Pancreas (tissue), 10 donors: ENCODE data around the gene DSC3. TPM values are rescaled to one million over a fixed set of nuclear protein-coding genes. Genes with fewer than 3 reads are reported as not detected.

Experiments used
- ATAC-seq, 4 donors: fragments of 200-7000 bp; cut with Tn5 transposase; one replicate each; pipeline versions ENCODE4 v1.8.0 to v1.9.1; 2020; ENCODE audit warnings: mild to moderate bottlenecking in 4 of 4, moderate library complexity in 4 of 4
- DNase-seq, 6 donors: peaks; one replicate each; pipeline ENCODE4 v3.0.0-alpha.2; 2020
- FAIRE-seq: peaks from 2 replicates; lab custom pipeline; 2012; peaks lifted over from hg19 to GRCh38; lab: Jason Lieb, UNC
- H3K27ac ChIP-seq, 4 donors: fragments of 200-600 bp; sonication (generic); 1 replicate in 3 of 4; 2 replicates in 1 of 4; pipeline versions ENCODE4 v1.5.0 to v1.8.0; 2020
- H3K27me3 ChIP-seq, 4 donors: fragments of 200-600 bp; one replicate each; pipeline ENCODE4 v1.8.0; 2021
- H3K36me3 ChIP-seq, 3 donors: fragments of 200-600 bp; sonication (generic) in 1 of 3; one replicate each; pipeline versions ENCODE4 v1.5.0 to v1.8.0; 2020 to 2021
- H3K4me1 ChIP-seq, 3 donors: fragments of 200-600 bp; one replicate each; pipeline ENCODE4 v1.8.0; 2021
- H3K4me3 ChIP-seq, 4 donors: fragments of 200-600 bp; sonication (generic) in 2 of 4; one replicate each; pipeline versions ENCODE4 v1.5.0 to v1.8.0; 2020 to 2021
- H3K9me3 ChIP-seq, 4 donors: fragments of 200-600 bp; one replicate each; pipeline ENCODE4 v1.8.0; 2021
- CTCF ChIP-seq, 4 donors: fragments of 200-600 bp; sonication (generic) in 3 of 4; IDR thresholded peaks; one replicate each; pipeline versions ENCODE4 v1.5.0 to v1.8.0; 2021; ENCODE audit warnings: antibody characterized with exemption in 4 of 4
- WGBS, 2 donors: extraction: QIAGEN DNeasy Blood & Tissue Kit; methylation state at CpG; one replicate each; pipeline ENCODE4 v1.1.7; 2013; 5-methylcytosine and 5-hydroxymethylcytosine counted together
- intact Hi-C, 3 donors: fragments of 100-400 bp; cut with DNase I; formaldehyde crosslinking; loops; one replicate each; pipeline versions ENCODE4 v1.11.1 to v1.14.2; 2022
- polyA plus RNA-seq, 2 donors: library from polyadenylated mRNA; stranded (reverse); fragments of 200-250 nt; gene quantifications; one replicate each; pipeline ENCODE4 v1.2.3, GENCODE V29; 2013
- total RNA-seq, 6 donors: library from RNA; stranded (reverse); fragmentation: NEBNext Ultra II Directional in 4 of 6; extraction: Animal tissue kit (Norgen Biotek cat#: 25700) in 4 of 6; gene quantifications; one replicate each; pipeline versions ENCODE4 v1.2.1 to v1.2.4, GENCODE V29; 2021 to 2023
- donor health status: healthy with polysubstance abuse.
- donor health status: DM: no; HTN: no; CAD: no; lungs with moderate emphysema.
- donor health status: DM: no; HTN: no; CAD: no.
- donor health status: control.
- donor health status: control.
- donor health status: Bipolar disorder and iron deficiency.
- donor health status: DM: yes; HTN: yes; CAD: no.
- donor health status: DM: no; HTN: no; CAD: no.
- donor health status: DM: no; HTN: no; CAD: no.
- donor health status: DM: yes; HTN: yes; CAD: no.

DSC3 gene
- total and polyA plus RNA-seq, 8 donors = 0.04 to 0.12 (median 0.06) TPM; not detected in 1

GRCh38 chr18:30960661-30961060 lies 81.9 kb downstream of the DSC3 start:
- H3K36me3 ChIP-seq = no peaks in the 10 kb centered on the region
- peaks cover 0 to 9% (median 0%) of the 10 kb centered on the region in 4 donors for H3K27me3 ChIP-seq
- intact Hi-C loops = no loop called here
- TF ChIP-seq CTCF (IDR thresholded peaks at IDR 0.05) = no peak
- no peaks in the 10 kb centered on the region for H3K4me1 ChIP-seq
- ATAC-seq (no peak), DNase-seq (no peak), FAIRE-seq (no peak)
- no peak overlapping the region for H3K27ac ChIP-seq
- 78 to 84% methylated on average over 6 of the region's 6 CpGs for WGBS, 2 donors
- H3K4me3 ChIP-seq = no peak overlapping the region
- H3K9me3 ChIP-seq = no peaks in the 10 kb centered on the region

- no peak overlapping the region for H3K27ac ChIP-seq
- peaks cover 0 to 9% (median 0%) of the 10 kb centered on the region in 4 donors for H3K27me3 ChIP-seq
- H3K9me3 ChIP-seq = no peaks in the 10 kb centered on the region
- intact Hi-C loops = no loop called here
- no peak for DNase-seq
- no peak for TF ChIP-seq CTCF (IDR thresholded peaks at IDR 0.05)
- no peaks in the 10 kb centered on the region for H3K4me1 ChIP-seq
- ATAC-seq = no peak
- no peaks in the 10 kb centered on the region for H3K36me3 ChIP-seq
- no peak overlapping the region for H3K4me3 ChIP-seq
- WGBS, 2 donors = 53 to 60% methylated on average over 2 of the region's 2 CpGs
- FAIRE-seq = no peak
Observed at GRCh38 chr18:30957066-30957465, 85.5 kb downstream of the DSC3 start.

- ATAC-seq (no peak), DNase-seq (no peak), FAIRE-seq (no peak)
- no peaks in the 10 kb centered on the region for H3K36me3 ChIP-seq
- H3K4me3 ChIP-seq = no peak overlapping the region
- TF ChIP-seq CTCF (IDR thresholded peaks at IDR 0.05) = no peak
- no peaks in the 10 kb centered on the region for H3K4me1 ChIP-seq
- 53 to 78% methylated on average over 3 of the region's 3 CpGs for WGBS, 2 donors
- H3K9me3 ChIP-seq = no peaks in the 10 kb centered on the region
- no peaks in the 10 kb centered on the region for H3K27me3 ChIP-seq
- intact Hi-C loops = no loop called here
- H3K27ac ChIP-seq = no peak overlapping the region
Observed at GRCh38 chr18:30954262-30954661, 88.3 kb downstream of the DSC3 start.

GRCh38 chr18:30945761-30946160 lies 96.8 kb downstream of the DSC3 start:
- WGBS, 2 donors = 73 to 84% methylated on average over 8 of the region's 8 CpGs
- no peak for ATAC-seq
- Histone ChIP-seq H3K27me3 (no peaks in the 10 kb centered on the region), H3K36me3 (no peaks in the 10 kb centered on the region), H3K27ac (no peak overlapping the region), H3K4me1 (no peaks in the 10 kb centered on the region), H3K9me3 (no peaks in the 10 kb centered on the region), H3K4me3 (no peak overlapping the region)
- DNase-seq = no peak
- intact Hi-C loops = no loop called here
- FAIRE-seq = no peak
- TF ChIP-seq CTCF (IDR thresholded peaks at IDR 0.05) = no peak

GRCh38 chr18:30944773-30945417 lies 97.6 kb downstream of the DSC3 start:
- Histone ChIP-seq H3K4me1 (no peaks in the 10 kb centered on the region), H3K27ac (no peak overlapping the region), H3K36me3 (no peaks in the 10 kb centered on the region), H3K9me3 (no peaks in the 10 kb centered on the region), H3K27me3 (no peaks in the 10 kb centered on the region), H3K4me3 (no peak overlapping the region)
- ATAC-seq = no peak
- intact Hi-C loops = no loop called here
- 54 to 57% methylated on average over 3 of the region's 3 CpGs for WGBS, 2 donors
- TF ChIP-seq CTCF (IDR thresholded peaks at IDR 0.05) = no peak
- no peak for DNase-seq
- FAIRE-seq = no peak
